Karpas-422 (cell line): Measurements from ENCODE around the gene MAP3K10. TPM values are rescaled to one million over a fixed set of nuclear protein-coding genes. Genes with fewer than 3 reads are reported as not detected.

Source experiments
- DNase-seq: peaks from one replicate; pipeline ENCODE4 v3.0.0-alpha.2; 2015
- H2AFZ ChIP-seq: fragments of 200-600 bp; sonication (generic); 2 replicates; pipeline ENCODE4 v1.6.1; 2014; ENCODE audit warnings: antibody characterized with exemption, low read length, mixed read lengths
- H3K27ac ChIP-seq: fragments of 200-600 bp; sonication (generic); 2 replicates; pipeline ENCODE4 v1.5.1; 2014; ENCODE audit warnings: mild to moderate bottlenecking, low read length, moderate library complexity
- H3K27me3 ChIP-seq: fragments of 200-600 bp; sonication (generic); 2 replicates; pipeline ENCODE4 v1.6.1; 2014; ENCODE audit warnings: low read length, mixed read lengths
- H3K36me3 ChIP-seq: fragments of 200-600 bp; sonication (generic); 2 replicates; pipeline ENCODE4 v1.6.1; 2014; ENCODE audit warnings: low read length, mixed read lengths; ENCODE audit not compliant: insufficient read depth
- H3K4me1 ChIP-seq: fragments of 200-600 bp; sonication (generic); 2 replicates; pipeline ENCODE4 v1.6.1; 2014; ENCODE audit warnings: mild to moderate bottlenecking, low read length, mixed read lengths
- H3K4me2 ChIP-seq: fragments of 200-600 bp; sonication (generic); 2 replicates; pipeline ENCODE4 v1.6.1; 2014; ENCODE audit warnings: low read length, low read depth, mild to moderate bottlenecking; ENCODE audit not compliant: poor library complexity, severe bottlenecking
- H3K4me3 ChIP-seq: fragments of 200-600 bp; sonication (generic); 2 replicates; pipeline ENCODE4 v1.5.1; 2014; ENCODE audit warnings: mild to moderate bottlenecking, antibody characterized with exemption, low read length, mixed read lengths
- H3K79me2 ChIP-seq: fragments of 200-600 bp; sonication (generic); 2 replicates; pipeline ENCODE4 v1.6.1; 2014; ENCODE audit warnings: mild to moderate bottlenecking, low read length, mixed read lengths
- H3K9ac ChIP-seq: fragments of 200-600 bp; sonication (generic); 2 replicates; pipeline ENCODE4 v1.6.0; 2014; ENCODE audit warnings: low read length
- H3K9me2 ChIP-seq: fragments of 200-600 bp; sonication (generic), shearing (Covaris generic); replicated peaks from 2 replicates; pipeline ENCODE4 v1.6.0; 2014; ENCODE audit warnings: mild to moderate bottlenecking, low read length, moderate library complexity; ENCODE audit not compliant: insufficient read depth
- H3K9me3 ChIP-seq: fragments of 300-700, 200-600 bp; sonication (generic); 2 replicates; pipeline ENCODE4 v1.6.1; 2014; ENCODE audit warnings: low read length, mixed read lengths
- H4K20me1 ChIP-seq: fragments of 200-600 bp; sonication (generic); 2 replicates; pipeline ENCODE4 v1.6.1; 2014; ENCODE audit warnings: mild to moderate bottlenecking, antibody characterized with exemption, low read length, low read depth; ENCODE audit not compliant: insufficient read depth
- total RNA-seq: library from RNA; depleted of rRNA; stranded (reverse); fragments of >200 nt; shearing (Covaris generic); gene quantifications from 2 replicates; pipeline ENCODE4 v1.2.3, GENCODE V29; 2014; ENCODE audit warnings: low replicate concordance

MAP3K10 gene
- total RNA-seq, 1 experiment from 2014 or later: 7.6 TPM

- H3K27me3 ChIP-seq: no peaks in the 10 kb centered on the region
- H3K4me1 ChIP-seq: no peaks in the 10 kb centered on the region
- DNase-seq: no peak
- H3K4me3 ChIP-seq: no peak overlapping the region
- H3K9me3 ChIP-seq: no peaks in the 10 kb centered on the region
- H3K9ac ChIP-seq: no peak overlapping the region
- no peak overlapping the region for H3K27ac ChIP-seq
- no peak overlapping the region for H2AFZ ChIP-seq
- no peaks in the 10 kb centered on the region for H3K79me2 ChIP-seq
- H3K36me3 ChIP-seq: no peaks in the 10 kb centered on the region
- H4K20me1 ChIP-seq: no peaks in the 10 kb centered on the region
- no peaks in the 10 kb centered on the region for H3K9me2 ChIP-seq
- no peak overlapping the region for H3K4me2 ChIP-seq
Measured at GRCh38 chr19:40224342-40225150, 33.3 kb downstream of the MAP3K10 start.

GRCh38 chr19:40225440-40226305, 34.4 kb downstream of the MAP3K10 start:
- H3K4me1 ChIP-seq: no peaks in the 10 kb centered on the region
- no peaks in the 10 kb centered on the region for H3K79me2 ChIP-seq
- H3K27ac ChIP-seq: no peak overlapping the region
- H3K4me2 ChIP-seq: no peak overlapping the region
- H3K27me3 ChIP-seq: no peaks in the 10 kb centered on the region
- H3K36me3 ChIP-seq: no peaks in the 10 kb centered on the region
- 0 out of 2 replicates have a peak, but pooled peaks cover under 1% of the 10 kb centered on the region for H4K20me1 ChIP-seq
- no peak overlapping the region for H3K9ac ChIP-seq
- H3K9me2 ChIP-seq: no peaks in the 10 kb centered on the region
- no peak overlapping the region for H3K4me3 ChIP-seq
- H3K9me3 ChIP-seq: no peaks in the 10 kb centered on the region
- peak; percentile 46 for DNase-seq
- H2AFZ ChIP-seq: no peak overlapping the region

- H3K27me3 ChIP-seq: no peaks in the 10 kb centered on the region
- no peak overlapping the region for H3K4me2 ChIP-seq
- no peaks in the 10 kb centered on the region for H3K4me1 ChIP-seq
- H3K9me2 ChIP-seq: no peaks in the 10 kb centered on the region
- H4K20me1 ChIP-seq: 0 out of 2 replicates have a peak, but pooled peaks cover 13% of the 10 kb centered on the region
- H3K9ac ChIP-seq: no peak overlapping the region
- DNase-seq: no peak
- H3K9me3 ChIP-seq: no peaks in the 10 kb centered on the region
- H3K36me3 ChIP-seq: no peaks in the 10 kb centered on the region
- no peaks in the 10 kb centered on the region for H3K79me2 ChIP-seq
- H3K4me3 ChIP-seq: no peak overlapping the region
- no peak overlapping the region for H2AFZ ChIP-seq
- no peak overlapping the region for H3K27ac ChIP-seq
Measured at GRCh38 chr19:40228346-40228745, 37.1 kb downstream of the MAP3K10 start.

GRCh38 chr19:40228863-40229262, 37.6 kb downstream of the MAP3K10 start:
- Histone ChIP-seq H3K36me3 (no peaks in the 10 kb centered on the region), H3K4me1 (no peaks in the 10 kb centered on the region), H3K4me2 (no peak overlapping the region), H3K9ac (no peak overlapping the region), H4K20me1 (0 out of 2 replicates have a peak, but pooled peaks cover 13% of the 10 kb centered on the region), H3K4me3 (no peak overlapping the region), H3K9me3 (no peaks in the 10 kb centered on the region), H3K27me3 (no peaks in the 10 kb centered on the region), H2AFZ (no peak overlapping the region), H3K27ac (no peak overlapping the region), H3K9me2 (no peaks in the 10 kb centered on the region), H3K79me2 (no peaks in the 10 kb centered on the region)
- DNase-seq: no peak

GRCh38 chr19:40229484-40229883, 38.3 kb downstream of the MAP3K10 start:
- Histone ChIP-seq H3K27me3 (no peaks in the 10 kb centered on the region), H3K9me3 (no peaks in the 10 kb centered on the region), H3K9me2 (no peaks in the 10 kb centered on the region), H4K20me1 (0 out of 2 replicates have a peak, but pooled peaks cover 13% of the 10 kb centered on the region), H3K9ac (no peak overlapping the region), H3K79me2 (no peaks in the 10 kb centered on the region), H3K4me2 (no peak overlapping the region), H3K27ac (no peak overlapping the region), H3K4me1 (no peaks in the 10 kb centered on the region), H3K36me3 (no peaks in the 10 kb centered on the region), H2AFZ (no peak overlapping the region), H3K4me3 (no peak overlapping the region)
- DNase-seq: no peak

- H3K9ac ChIP-seq: no peak overlapping the region
- H3K27ac ChIP-seq: no peak overlapping the region
- no peak overlapping the region for H2AFZ ChIP-seq
- 0 out of 2 replicates have a peak, but pooled peaks cover 13% of the 10 kb centered on the region for H4K20me1 ChIP-seq
- H3K4me1 ChIP-seq: no peaks in the 10 kb centered on the region
- H3K4me3 ChIP-seq: no peak overlapping the region
- H3K9me3 ChIP-seq: no peaks in the 10 kb centered on the region
- H3K4me2 ChIP-seq: no peak overlapping the region
- no peaks in the 10 kb centered on the region for H3K36me3 ChIP-seq
- H3K9me2 ChIP-seq: no peaks in the 10 kb centered on the region
- no peaks in the 10 kb centered on the region for H3K79me2 ChIP-seq
- no peaks in the 10 kb centered on the region for H3K27me3 ChIP-seq
- DNase-seq: no peak
Measured at GRCh38 chr19:40229926-40230417, 38.7 kb downstream of the MAP3K10 start.

- Histone ChIP-seq H2AFZ (no peak overlapping the region), H3K4me3 (no peak overlapping the region), H3K4me1 (no peaks in the 10 kb centered on the region), H3K9me2 (no peaks in the 10 kb centered on the region), H4K20me1 (0 out of 2 replicates have a peak, but pooled peaks cover 13% of the 10 kb centered on the region), H3K9me3 (no peaks in the 10 kb centered on the region), H3K36me3 (no peaks in the 10 kb centered on the region), H3K4me2 (no peak overlapping the region), H3K27me3 (no peaks in the 10 kb centered on the region), H3K79me2 (no peaks in the 10 kb centered on the region), H3K27ac (no peak overlapping the region), H3K9ac (no peak overlapping the region)
- no peak for DNase-seq
Measured at GRCh38 chr19:40231057-40231456, 39.8 kb downstream of the MAP3K10 start.
